NCI-H1436 treated with DMSO at 0.1 percent for 48 hours (cell line): ENCODE measurements around the gene FGF12.

Source experiments
- DNase-seq: peaks from one replicate; lab custom pipeline; 2025; lab: John Stamatoyannopoulos, UW

The FGF12 gene

DNA sequence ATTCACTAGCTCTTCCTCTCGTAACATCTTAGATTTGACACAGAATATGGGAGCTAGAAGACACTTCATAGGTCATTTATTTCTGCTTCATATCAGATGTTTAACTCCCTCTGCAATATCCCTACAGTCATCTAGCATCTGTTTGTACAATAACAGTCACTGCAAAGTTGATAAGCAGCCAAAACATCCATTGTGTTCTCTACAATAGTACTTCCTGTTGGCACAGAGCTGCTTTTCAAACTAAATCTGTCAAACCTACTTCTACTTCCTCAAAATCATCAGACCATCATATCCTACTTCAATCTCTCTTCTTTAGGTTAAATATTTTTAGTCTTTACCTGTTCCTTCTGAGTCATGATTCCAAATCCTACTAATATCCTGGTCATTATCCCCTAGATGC, 233.2 kb downstream of the FGF12 start:
- no peak for DNase-seq

DNA sequence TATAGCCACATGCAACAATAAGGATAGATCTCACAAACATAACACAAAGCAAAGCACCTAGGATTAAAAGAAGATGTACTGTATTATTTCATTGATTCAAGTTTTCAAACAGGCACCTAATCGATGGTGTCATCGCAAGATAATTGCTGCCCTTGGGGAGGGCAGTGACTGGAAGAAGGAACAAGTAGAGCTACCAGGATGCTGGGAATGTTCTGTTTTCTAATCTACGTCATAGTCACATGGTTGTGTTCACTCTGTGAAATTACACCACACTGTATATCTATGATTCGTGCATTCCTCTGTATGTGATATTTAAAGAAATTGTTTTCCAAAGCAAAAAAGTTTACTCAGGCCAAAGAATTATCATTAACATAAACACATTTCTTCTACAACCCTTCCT, 236.6 kb downstream of the FGF12 start:
- DNase-seq, result no peak

DNA sequence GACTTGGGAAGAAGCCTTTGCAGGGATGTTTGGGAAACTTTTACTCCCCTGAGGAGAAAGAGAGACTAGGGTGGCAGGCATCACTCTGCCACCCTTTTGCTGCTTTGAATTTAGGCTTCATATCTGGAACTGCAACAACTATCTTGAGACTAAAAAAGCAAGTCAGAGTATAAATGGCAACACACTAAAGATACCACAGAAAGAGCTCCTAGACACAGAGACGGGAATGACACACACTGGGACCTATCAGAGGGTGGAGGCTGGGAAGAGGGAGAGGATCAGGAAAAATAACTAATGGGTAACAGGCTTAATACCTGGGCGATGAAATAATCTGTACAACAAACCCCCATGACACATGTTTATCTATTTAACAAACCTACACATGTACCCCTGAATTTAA, 237.8 kb downstream of the FGF12 start:
- no peak for DNase-seq

DNA sequence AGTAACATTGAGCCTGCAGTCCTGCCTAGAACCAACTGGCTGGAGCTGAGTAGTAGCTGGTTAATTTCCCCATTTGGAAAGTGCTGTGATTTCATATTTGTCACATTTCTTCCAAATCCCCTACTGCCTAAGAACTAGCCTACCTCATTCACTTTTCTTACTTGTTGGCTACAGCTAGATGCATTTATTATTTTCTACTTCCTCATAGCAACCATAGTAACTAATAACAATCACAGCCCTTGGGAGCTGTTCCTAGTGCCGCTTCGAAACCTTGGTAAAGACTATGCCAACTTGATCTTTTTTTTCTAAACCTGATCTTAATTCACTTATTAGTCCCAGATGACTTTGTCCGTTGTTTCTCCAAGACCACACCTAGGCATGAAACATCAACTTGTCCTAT, 240.3 kb downstream of the FGF12 start:
- no peak for DNase-seq

DNA sequence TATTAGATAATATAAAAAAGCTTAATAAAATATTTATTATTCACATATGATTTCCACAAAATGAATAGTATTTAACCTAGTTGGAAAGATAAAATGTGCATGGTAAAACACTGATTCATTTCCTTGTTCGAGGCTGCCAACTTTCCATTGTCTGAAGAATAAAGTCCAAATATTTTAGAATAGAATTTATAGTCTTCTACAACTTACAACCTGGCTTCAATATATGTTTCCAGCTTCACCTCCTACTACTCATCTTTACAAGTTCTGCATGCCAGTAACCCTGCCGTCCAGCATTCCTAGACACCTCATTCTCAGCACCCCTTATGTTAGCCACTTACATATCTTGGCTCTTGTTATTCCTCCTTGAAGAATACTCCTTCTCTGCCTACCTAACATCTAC, 244.5 kb downstream of the FGF12 start:
- no peak for DNase-seq

DNA sequence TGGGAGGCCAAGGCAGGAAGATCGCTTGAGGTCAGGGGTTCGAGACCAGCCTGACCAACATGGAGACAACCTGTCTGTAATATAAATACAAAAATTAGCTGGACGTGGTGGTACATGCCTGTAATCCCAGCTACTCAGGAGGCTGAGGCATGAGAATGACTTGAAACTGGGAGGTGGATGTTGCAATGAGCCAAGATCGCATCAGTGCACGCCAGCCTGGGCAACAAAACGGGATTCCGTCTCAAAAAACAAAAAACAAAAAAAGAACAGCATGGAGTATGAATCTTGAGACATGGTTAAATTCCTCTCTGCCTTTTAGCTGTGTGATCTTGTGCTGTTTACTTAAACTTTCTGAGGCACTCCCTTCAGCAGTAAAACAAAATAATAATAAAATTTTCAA, 244.9 kb downstream of the FGF12 start:
- DNase-seq, result no peak

DNA sequence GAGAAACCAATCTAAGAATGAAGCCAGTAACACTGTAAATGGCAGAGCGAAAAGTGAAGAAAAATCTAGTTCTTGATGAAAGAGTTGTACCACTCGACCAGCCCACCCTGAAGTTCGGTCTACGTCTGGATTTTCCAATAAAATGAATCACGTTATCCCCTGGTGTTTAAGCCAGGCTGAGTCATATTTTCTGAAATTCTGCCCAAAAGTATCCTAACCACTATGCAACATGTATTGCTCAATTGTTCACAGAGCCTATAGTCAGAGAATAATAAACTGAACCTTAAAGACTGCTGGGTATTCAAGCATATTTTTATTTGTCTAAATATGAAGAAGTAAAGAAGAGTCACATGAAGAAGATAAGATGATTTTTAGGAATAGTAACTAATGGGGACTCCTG, 245.7 kb downstream of the FGF12 start:
- no peak for DNase-seq

DNA sequence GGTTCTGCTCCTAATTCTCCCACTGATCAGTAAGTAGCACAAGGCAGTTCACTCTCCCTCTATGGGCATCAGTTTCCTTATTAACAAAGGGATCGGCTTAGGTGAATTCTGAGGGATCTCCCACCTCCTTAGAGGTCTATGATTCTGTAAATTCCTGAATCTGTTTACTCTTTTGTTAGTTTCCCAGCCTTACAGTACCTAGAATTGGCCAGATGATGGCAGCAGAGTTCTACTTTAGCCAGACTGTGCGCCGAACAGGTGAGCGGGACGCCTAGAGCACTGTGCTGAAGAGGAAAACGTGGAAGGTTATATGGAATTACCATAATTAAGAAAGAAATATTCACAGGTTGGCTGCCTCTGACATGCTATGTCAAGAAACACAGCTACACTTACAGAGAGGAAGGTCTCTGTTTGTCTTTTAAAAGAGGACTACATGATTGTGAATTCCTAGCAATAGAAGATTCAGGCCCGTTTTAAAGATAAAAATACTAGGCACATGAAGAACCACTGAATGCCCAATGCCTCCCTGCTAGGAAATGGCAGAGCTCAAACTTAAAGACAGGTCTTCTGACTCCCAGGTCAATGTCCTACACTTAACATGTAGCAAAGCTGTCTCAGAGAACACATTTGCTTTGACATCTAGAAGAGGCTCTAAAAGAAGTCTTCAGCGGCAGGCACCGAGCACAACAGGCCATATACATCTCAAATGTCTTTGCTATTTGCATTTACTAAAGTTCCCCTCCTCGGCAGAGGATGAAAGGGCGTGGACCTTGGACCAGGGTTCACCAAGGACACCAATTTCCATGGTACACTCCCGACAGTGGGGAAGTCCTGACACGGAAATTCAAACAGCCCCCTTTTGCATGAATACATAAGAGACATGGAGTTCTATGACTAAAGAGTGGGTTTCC, 259.9 kb downstream of the FGF12 start:
- DNase-seq, result no peak

DNA sequence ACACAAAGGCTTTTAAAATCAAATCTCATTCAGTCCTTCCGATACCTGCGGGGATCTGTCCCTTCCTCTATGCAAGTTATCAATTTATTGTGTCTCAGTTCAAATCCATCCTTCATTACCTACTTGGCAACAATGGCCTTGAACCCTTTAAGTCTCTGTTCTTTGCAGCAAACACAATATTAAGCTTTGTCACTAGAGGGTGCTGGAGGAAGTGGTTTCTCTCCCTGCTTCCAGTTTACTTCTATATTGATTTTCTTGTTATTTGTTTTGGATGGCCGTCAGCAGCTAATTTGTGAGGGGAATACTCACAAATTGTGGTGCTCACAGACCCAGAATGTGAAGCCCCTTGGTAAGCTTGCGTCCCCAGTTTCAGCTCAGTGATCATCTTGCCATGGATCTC, 278.3 kb downstream of the FGF12 start:
- DNase-seq, result no peak

DNA sequence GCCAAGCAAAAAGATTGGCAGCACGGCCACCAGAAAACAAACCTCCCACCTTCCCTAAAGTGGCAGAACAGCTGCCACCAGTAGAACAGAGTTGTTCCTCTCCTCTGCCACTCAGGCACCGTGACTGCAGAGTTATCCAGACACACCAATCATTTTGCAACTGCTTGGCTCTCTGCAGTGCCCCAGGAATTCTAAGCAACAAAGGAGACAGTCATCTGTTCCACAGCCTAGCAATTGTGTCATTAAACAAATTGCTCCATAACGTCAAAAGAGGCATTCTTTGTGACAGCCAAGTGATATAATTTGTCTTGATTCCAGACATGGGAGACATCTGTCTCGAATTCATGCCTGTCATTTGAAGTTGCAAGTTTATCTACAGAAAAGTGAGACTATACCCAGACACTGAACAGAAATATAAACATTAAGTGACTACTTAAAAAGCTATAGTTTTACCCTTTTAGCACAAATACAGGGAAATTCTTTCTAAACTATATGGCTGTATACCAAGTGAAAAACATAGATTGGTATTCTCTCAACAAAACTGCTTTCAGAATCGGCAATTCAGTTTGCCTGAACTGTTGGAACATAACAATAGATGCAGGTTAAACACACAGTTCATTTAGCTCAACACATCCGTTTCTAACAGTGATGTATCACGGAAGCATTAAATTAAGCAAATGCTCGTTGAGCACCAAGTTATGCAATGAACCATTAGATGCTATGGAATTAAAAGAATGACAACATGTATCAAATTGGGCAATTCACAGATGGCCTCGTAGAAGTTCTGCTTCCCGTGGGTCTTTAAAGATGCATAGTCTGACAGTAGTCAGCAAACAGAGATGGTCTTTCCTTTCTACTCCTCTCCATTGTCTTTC, 281.3 kb downstream of the FGF12 start:
- DNase-seq, result peak; percentile 63

DNA sequence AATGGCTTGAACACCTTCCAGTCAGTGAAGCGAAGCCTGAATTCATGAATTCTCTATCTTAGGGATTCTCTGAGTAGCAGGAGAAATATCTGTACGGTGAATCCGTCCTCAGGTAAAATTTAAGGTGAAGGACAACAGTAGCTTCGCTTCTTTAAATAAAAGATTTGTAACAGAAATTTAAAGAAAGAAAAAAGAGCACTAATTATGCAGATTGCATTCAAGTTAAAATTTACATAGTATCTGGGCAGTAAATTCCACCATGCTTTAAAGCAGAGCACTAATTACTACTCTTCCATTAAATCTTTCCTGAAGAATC, 282.6 kb downstream of the FGF12 start:
- DNase-seq, result no peak

DNA sequence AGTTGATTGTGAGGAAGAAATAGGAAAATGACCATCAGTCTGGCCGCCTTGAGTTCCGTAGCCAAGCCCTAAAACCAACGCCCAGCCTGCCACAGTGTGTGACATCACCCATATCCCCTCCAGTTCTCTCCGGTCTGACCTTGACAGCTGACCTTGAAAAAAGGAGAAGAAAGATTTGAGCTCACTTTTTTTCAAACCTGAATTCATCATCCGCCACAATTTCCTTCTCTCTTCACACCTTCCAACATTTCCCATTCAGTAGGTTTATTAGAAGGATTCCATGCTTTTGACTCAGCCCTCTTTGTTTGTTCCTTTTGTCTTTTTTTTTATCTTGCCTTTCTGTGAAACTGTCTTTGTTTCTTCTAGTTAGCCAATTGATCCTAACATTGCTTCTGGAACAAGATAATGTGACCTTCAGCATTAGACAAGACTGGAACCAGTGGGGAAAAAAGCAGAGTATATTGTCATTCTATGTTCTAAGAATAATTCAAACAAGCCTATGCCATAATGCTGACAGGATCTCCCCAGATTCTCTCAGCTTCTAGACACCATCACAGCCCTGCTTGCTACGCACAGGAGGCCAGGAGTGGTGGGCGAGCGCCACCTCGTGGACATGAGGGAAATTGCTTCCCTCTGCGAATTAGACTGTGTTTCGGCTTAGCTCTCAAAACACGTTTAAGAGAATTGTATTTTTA, 283.1 kb downstream of the FGF12 start:
- DNase-seq, result peak; percentile 55

DNA sequence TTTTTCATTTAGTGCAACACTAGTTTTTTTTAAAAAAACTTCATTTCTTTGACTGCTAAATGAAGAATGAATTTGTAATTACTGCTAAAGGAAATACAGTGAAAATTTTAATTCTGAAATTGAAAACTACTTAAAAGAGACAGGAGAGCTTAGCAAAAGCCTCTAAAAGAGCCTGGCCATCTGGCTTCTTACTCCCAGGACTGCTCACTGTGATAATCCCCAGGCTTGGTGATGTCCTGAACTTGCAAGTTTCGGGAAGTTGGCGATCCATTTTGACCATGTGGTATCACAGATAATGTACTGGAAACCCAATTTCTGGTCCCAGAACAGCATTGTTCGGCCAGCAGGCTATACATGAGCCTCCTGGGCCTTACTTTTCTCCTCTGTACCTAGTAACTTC, 292.1 kb downstream of the FGF12 start:
- DNase-seq, result no peak

DNA sequence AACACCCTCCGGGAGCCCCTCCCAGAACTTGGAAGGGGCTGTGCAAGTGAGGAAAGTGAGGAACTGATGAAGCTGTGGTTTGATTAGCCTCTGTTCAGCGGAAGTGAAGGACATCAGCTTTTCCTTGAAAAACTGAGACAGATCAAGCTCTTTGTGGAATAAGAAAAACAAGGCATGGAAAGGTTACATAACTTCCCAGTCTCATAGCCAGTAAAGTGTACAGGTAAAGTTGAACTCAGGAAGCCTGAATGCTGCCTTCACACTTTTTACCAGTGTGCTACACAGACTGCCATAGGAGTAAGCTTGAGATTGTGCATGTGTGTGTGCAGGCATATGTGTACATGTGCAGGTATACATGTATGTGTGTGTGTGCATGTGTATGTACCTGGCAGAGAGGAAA, 293.2 kb downstream of the FGF12 start:
- DNase-seq, result no peak

DNA sequence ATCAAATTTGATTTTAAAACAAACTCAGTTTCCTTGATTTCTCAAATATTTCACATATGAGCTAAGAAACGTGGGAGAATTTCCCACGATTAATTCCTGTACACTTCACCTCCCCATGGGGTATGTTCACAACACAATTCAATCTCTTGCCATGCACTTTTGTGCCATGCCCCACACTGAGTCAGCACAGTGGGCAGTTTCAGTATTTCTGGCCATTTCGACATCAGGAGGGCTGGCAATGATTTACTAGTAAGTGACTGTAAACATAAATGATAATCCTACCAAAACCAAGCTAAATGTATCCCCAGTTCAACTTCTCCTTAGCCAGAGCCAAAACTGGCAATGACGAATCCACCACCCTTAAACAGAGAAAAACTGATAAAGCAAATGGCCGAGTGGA, 293.6 kb downstream of the FGF12 start:
- no peak for DNase-seq

DNA sequence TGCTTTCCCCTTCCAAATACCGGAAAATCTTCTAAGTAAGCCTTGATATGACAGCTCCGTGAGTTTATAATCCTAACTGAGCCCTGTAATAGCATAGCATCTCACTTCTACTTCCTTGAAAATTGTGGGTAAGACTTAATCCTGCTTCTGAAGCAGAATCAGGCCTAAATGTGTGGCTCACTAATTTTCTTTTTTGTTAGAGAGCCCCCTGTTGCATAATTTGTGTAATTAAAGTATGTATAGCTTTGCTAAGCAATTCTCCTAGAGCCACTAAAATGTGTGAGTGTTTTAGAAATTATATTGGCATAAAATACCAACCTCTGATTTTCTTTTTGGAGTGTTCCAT, 304.4 kb downstream of the FGF12 start:
- DNase-seq, result peak; percentile 15

DNA sequence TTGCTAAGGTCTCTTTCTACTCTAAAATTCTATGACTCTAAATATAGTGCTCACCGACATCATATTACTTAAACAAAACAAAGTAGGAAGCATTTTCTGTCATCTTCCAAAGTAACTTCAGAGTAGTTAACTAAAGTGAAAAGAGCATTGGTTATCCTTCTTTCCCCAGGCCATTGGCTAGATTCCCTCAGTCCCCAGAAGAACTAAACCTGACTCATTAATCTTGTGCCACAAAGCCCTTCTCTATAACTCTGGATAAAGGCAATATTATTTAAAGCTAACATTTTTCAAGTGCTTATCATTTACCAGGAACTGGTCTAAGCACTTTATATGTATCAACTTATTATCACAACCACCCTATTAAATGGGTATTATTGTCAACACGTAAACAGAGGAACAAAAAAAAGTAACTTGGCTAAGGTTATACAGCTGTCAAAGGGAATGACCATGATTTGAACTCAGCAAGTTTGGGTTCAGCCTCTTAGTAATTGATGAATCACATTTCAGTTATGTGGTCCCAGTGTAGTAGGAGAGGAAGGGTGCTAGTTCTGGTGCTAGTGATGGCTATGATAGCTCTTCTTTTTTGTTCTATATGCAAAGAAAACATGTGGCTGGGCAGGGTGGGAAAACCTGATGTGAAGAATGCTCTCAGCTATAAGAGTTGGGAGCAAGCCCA, 304.9 kb downstream of the FGF12 start:
- DNase-seq, result no peak

DNA sequence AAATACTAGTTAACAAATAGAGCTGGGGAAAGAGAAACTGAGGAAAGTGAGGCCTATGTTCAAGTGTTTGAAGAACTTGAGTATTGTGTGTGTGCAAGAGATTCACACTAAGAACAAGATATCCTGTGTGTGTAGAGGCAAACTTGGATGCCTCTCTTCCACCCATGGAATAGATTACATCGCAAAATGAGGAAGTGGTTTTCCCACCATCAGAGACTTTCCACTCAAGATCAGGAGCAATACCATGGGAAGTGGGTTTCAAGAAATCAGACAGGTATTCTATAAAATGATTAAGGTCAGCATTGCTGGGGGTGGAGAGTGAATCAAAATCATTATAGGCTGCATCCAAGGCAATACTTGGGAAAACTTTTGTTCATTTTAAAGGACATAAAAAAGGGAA, 308.0 kb downstream of the FGF12 start:
- no peak for DNase-seq

DNA sequence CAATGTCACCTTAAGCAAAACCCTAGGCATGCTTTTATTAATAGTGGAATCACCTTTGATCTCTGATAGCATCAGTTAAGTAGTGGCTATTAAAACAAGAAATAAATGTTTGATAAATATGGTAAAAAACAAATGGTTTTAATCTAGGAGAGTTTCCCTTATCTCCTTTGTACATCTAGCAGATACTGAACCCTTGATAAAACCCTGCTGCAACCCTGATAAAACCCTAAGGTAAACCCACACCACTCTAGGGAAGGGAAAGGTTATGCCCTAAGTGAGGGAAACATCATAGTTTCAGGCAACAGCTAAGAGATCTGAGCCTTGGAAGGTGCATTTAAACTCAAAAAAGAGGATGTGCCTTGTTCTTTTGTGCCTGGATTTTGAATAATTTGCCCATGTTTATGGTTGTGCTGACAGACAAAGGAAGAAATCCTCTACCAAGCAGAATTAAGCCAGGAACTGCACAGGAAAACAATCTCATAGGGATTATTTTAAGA, 309.7 kb downstream of the FGF12 start:
- no peak for DNase-seq

DNA sequence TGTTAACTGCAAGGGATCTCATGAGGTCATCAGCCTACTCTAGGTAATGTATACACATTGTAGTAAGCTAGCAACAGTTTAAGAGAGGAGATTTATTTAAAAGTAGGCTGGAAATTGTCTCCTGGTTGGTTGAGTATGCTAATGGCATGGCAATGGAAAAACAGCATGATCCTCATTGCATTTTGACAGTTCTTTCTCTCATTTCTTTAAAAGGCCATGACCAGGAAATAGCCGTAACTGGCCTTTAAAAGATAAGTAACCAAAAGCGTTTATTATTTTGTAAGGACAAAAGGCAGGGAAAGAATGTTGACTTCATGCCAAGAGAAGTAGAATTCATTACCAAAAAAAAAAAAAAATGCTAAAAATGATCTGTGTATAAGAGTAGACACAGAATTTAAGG, 310.3 kb downstream of the FGF12 start:
- no peak for DNase-seq

DNA sequence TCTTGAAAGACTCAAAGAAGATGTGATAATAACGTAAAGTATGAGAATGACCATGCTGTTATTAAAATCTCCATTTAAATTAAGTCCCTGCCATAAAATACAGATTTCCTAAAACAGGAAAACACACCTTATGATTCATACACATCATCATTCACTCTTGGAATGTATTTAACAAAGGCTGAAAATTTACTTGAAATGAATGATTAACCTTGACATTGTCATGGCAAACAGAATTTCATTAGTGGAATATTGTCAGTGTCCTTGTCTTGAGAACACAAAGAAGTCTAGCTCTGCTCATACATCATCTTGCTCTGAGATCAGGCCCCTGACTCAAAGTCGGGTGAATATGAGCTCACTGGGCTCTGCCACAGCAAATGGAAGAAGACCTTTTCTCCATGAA, 313.9 kb downstream of the FGF12 start:
- no peak for DNase-seq

DNA sequence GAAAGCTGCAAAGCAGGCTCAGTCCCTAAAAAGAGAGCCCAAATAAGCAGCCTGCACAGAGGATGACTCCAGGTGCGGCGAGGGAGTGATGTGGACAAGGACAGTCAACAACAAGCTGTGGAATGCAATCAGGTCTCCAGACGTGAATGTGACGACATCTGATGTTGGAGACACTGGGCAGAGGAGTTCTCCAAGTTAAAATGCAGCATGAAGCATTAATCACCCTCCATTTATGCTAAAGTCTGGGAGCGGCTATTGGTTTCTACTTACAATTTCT, 316.7 kb downstream of the FGF12 start:
- no peak for DNase-seq
